ENCODE measurements around the gene KIF6.

The KIF6 gene

GRCh38 chr6:39657355-39658135 lies 67.7 kb downstream of the KIF6 start:
- DNase-seq, result no peak

- DNase-seq, result no peak
These were observed 71.1 kb downstream of the KIF6 start for GRCh38 chr6:39654121-39654520.

GRCh38 chr6:39653612-39654011 lies 71.6 kb downstream of the KIF6 start:
- no peak for DNase-seq

- DNase-seq, result no peak
These were observed 75.2 kb downstream of the KIF6 start for GRCh38 chr6:39649996-39650395.

GRCh38 chr6:39646751-39647420 lies 78.3 kb downstream of the KIF6 start:
- DNase-seq, result no peak

GRCh38 chr6:39642270-39642669 lies 82.9 kb downstream of the KIF6 start:
- no peak for DNase-seq

GRCh38 chr6:39638126-39638822 lies 86.9 kb downstream of the KIF6 start:
- no peak for DNase-seq

GRCh38 chr6:39634646-39635341 lies 90.4 kb downstream of the KIF6 start:
- DNase-seq, result no peak

GRCh38 chr6:39625209-39625608 lies 100.0 kb downstream of the KIF6 start:
- no peak for DNase-seq

- no peak for DNase-seq
These were observed 101.5 kb downstream of the KIF6 start for GRCh38 chr6:39623750-39624149.

GRCh38 chr6:39617520-39617919 lies 107.7 kb downstream of the KIF6 start:
- DNase-seq, result no peak

- no peak for DNase-seq
These were observed 108.2 kb downstream of the KIF6 start for GRCh38 chr6:39617026-39617425.

- DNase-seq, result no peak
These were observed 109.6 kb downstream of the KIF6 start for GRCh38 chr6:39615622-39616021.

GRCh38 chr6:39614393-39614950 lies 110.7 kb downstream of the KIF6 start:
- no peak for DNase-seq

GRCh38 chr6:39610221-39610620 lies 115.0 kb downstream of the KIF6 start:
- no peak for DNase-seq

GRCh38 chr6:39608652-39609345 lies 116.4 kb downstream of the KIF6 start:
- DNase-seq, result no peak

GRCh38 chr6:39602601-39603519 lies 122.3 kb downstream of the KIF6 start:
- no peak for DNase-seq

GRCh38 chr6:39599973-39600372 lies 125.2 kb downstream of the KIF6 start:
- DNase-seq, result no peak

- no peak for DNase-seq
These were observed 125.9 kb downstream of the KIF6 start for GRCh38 chr6:39599341-39599740.

- no peak for DNase-seq
These were observed 130.9 kb downstream of the KIF6 start for GRCh38 chr6:39594285-39594684.

- no peak for DNase-seq
These were observed 131.6 kb downstream of the KIF6 start for GRCh38 chr6:39593646-39594045.

Data from NCI-H187 treated with DMSO at 0.1 percent for 48 hours (cell line).